Testis (tissue), 3 donors: Measurements from ENCODE around the gene CRTC2. TPM values are rescaled to one million over a fixed set of nuclear protein-coding genes. Genes with fewer than 3 reads are reported as not detected.

Experiments
- DNase-seq: peaks from one replicate; pipeline ENCODE4 v3.0.0-alpha.2; 2019
- H3K27ac ChIP-seq, 2 donors: fragments of 200-600 bp; sonication (generic); one replicate each; pipeline ENCODE4 v1.5.1; 2019
- H3K27me3 ChIP-seq: fragments of 200-600 bp; sonication (generic); one replicate; pipeline ENCODE4 v1.5.1; 2019
- H3K36me3 ChIP-seq: fragments of 200-600 bp; sonication (generic); one replicate; pipeline ENCODE4 v1.5.1; 2017; ENCODE audit warnings: low read depth; ENCODE audit errors: missing control alignments
- H3K4me1 ChIP-seq: fragments of 200-600 bp; sonication (generic); one replicate; pipeline ENCODE4 v1.5.1; 2019
- H3K4me3 ChIP-seq, 2 donors: fragments of 200-600 bp; sonication (generic); one replicate each; pipeline ENCODE4 v1.5.1; 2017 to 2019
- H3K9me3 ChIP-seq: fragments of 200-600 bp; sonication (generic); one replicate; pipeline ENCODE4 v1.5.1; 2017
- CTCF ChIP-seq, 3 experiments: fragments of 450-650 bp in 2 of 3; fragments of 200-600 bp in 1 of 3; sonication (generic) in 1 of 3; IDR thresholded peaks; one replicate each; pipeline ENCODE4 v1.5.1; 2016 to 2019; ENCODE audit warnings: antibody characterized with exemption in 3 of 3, mild to moderate bottlenecking in 2 of 3, moderate library complexity in 1 of 3
- POLR2A ChIP-seq: fragments of 450-650 bp; IDR thresholded peaks from one replicate; pipeline ENCODE4 v1.6.1; 2017; ENCODE audit warnings: antibody characterized with exemption, mild to moderate bottlenecking, moderate library complexity
- WGBS, 2 donors: methylation state at CpG; one replicate each; pipeline ENCODE4 v1.1.5; 2018; 5-methylcytosine and 5-hydroxymethylcytosine counted together
- intact Hi-C: fragments of 100-400 bp; cut with DNase I; formaldehyde crosslinking; loops from one replicate; pipeline ENCODE4 v1.15.1; 2023; ENCODE audit warnings: low total_unique reads
- microRNA-seq, 2 donors: library from miRNA; unstranded; fragments of <30 nt; microRNA quantifications; one replicate each; pipeline ENCODE4, GENCODE V29; 2016; ENCODE audit warnings: borderline number of aligned reads in 2 of 2, borderline replicate concordance in 1 of 2
- polyA plus RNA-seq: library from polyadenylated mRNA; stranded (reverse); fragments of 350-450 nt; fragmentation: Illumina TruSeq; extraction: RNeasy Lipid Tissue Mini Kit (QIAGEN cat#74804); gene quantifications from one replicate; pipeline ENCODE4 v1.2.3, GENCODE V29; 2014; ENCODE audit warnings: low read depth, low replicate concordance; ENCODE audit not compliant: insufficient read depth
- small RNA-seq, 2 donors: library from RNA; depleted of rRNA; stranded (forward); fragments of <200 nt; gene quantifications; one replicate each; pipeline ENCODE3, GENCODE V24; 2016
- total RNA-seq, 2 donors: library from RNA; depleted of rRNA; stranded (reverse); fragments of >200 nt; gene quantifications; one replicate each; pipeline ENCODE4 v1.2.3, GENCODE V29; 2016

CRTC2 gene
- total and polyA plus RNA-seq, 3 donors from 2014 or later: 32.0 to 49.7 (median 49.1) TPM

- WGBS, 2 donors: 96 to 97% methylated on average over 6 of the region's 6 CpGs
- intact Hi-C loops: no loop called here
- TF ChIP-seq POLR2A: no peak
- TF ChIP-seq CTCF (IDR thresholded peaks at IDR 0.05): no peak
Observed at GRCh38 chr1:153899509-153899908, 58.9 kb downstream of the CRTC2 start.

More at GRCh38 chr1:153899509-153899908, 58.9 kb downstream of the CRTC2 start:
- no peak overlapping the region for H3K4me3 ChIP-seq
- H3K4me1 ChIP-seq: peaks cover 8% of the 10 kb centered on the region
- no peak for DNase-seq
- no peaks in the 10 kb centered on the region for H3K27me3 ChIP-seq
- no peaks in the 10 kb centered on the region for H3K9me3 ChIP-seq
- H3K36me3 ChIP-seq: no peaks in the 10 kb centered on the region
- no peak overlapping the region for H3K27ac ChIP-seq

Small RNA genes within 50 kb of the gene (microRNA-seq; reads per million reads assigned to microRNA genes)
- 0.70 to 2.1 reads per million in 2 donors for gene MIR6737

Small RNA genes within 50 kb of the gene (small RNA-seq; reads per million reads assigned to genes)
- 0 reads per million in 2 donors for gene MIR6737

Other genes with a start within 250 kb of the CRTC2 start
- gene INTS3, start 230.6 kb downstream of the CRTC2 start, total RNA-seq: 100 to 1,000 TPM; 113 to 121 TPM
- 66.1 TPM for gene INTS3, start 230.6 kb downstream of the CRTC2 start, polyA plus RNA-seq
- 10 to 100 TPM; 38.5 to 54.9 TPM for gene SLC27A3, start 183.2 kb downstream of the CRTC2 start, total RNA-seq
- gene SLC27A3, start 183.2 kb downstream of the CRTC2 start, polyA plus RNA-seq: 83.3 TPM
- 10 to 100 TPM; 32.1 to 37.4 TPM for gene GATAD2B, start 35.6 kb downstream of the CRTC2 start, total RNA-seq
- gene GATAD2B, start 35.6 kb downstream of the CRTC2 start, polyA plus RNA-seq: 26.5 TPM
- gene DENND4B, start 11.9 kb downstream of the CRTC2 start, total RNA-seq: 10 to 100 TPM; 54.5 to 59.0 TPM
- 25.4 TPM for gene DENND4B, start 11.9 kb downstream of the CRTC2 start, polyA plus RNA-seq
- 10 to 100 TPM; 46.5 to 62.5 TPM for gene SLC39A1, start 4.9 kb upstream of the CRTC2 start, total RNA-seq
- 54.5 TPM for gene SLC39A1, start 4.9 kb upstream of the CRTC2 start, polyA plus RNA-seq
- 10 to 100 TPM; 22.2 to 24.6 TPM for gene CREB3L4, start 9.3 kb upstream of the CRTC2 start, total RNA-seq
- 15.6 TPM for gene CREB3L4, start 9.3 kb upstream of the CRTC2 start, polyA plus RNA-seq
- 100 to 1,000 TPM; 159 to 212 TPM for gene JTB, start 19.1 kb upstream of the CRTC2 start, total RNA-seq
- gene JTB, start 19.1 kb upstream of the CRTC2 start, polyA plus RNA-seq: 78.6 TPM
- gene RAB13, start 27.7 kb upstream of the CRTC2 start, total RNA-seq: 10 to 100 TPM; 37.6 to 45.2 TPM
- gene RAB13, start 27.7 kb upstream of the CRTC2 start, polyA plus RNA-seq: 82.8 TPM
- gene RPS27, start 32.1 kb upstream of the CRTC2 start, total RNA-seq: 1,000 to 10,000 TPM in 1 of 2 donors, 100 to 1,000 TPM in 1; 779 to 1,544 TPM
- gene RPS27, start 32.1 kb upstream of the CRTC2 start, polyA plus RNA-seq: 3,589 TPM
- gene NUP210L, start 196.5 kb upstream of the CRTC2 start, total RNA-seq: 10 to 100 TPM; 23.0 to 24.4 TPM
- gene NUP210L, start 196.5 kb upstream of the CRTC2 start, polyA plus RNA-seq: 77.2 TPM
- 100 to 1,000 TPM; 290 to 356 TPM for gene TPM3, start 233.5 kb upstream of the CRTC2 start, total RNA-seq
- 266 TPM for gene TPM3, start 233.5 kb upstream of the CRTC2 start, polyA plus RNA-seq
- gene CFAP141, start 247.7 kb upstream of the CRTC2 start, total RNA-seq: 1 to 10 TPM; 4.0 to 8.4 TPM
- gene CFAP141, start 247.7 kb upstream of the CRTC2 start, polyA plus RNA-seq: 38.3 TPM